Vagina (tissue), 2 donors: Measurements from ENCODE around the gene FSTL4. TPM values are rescaled to one million over a fixed set of nuclear protein-coding genes. Genes with fewer than 3 reads are reported as not detected.

Experiments used
- DNase-seq, 2 donors: peaks; one replicate each; pipeline ENCODE4 v3.0.0-alpha.2; 2017; ENCODE audit errors: extremely low spot score in 2 of 2
- H3K27ac ChIP-seq: fragments of 200-600 bp; sonication (generic); one replicate; pipeline ENCODE4 v1.5.1; 2019
- H3K27me3 ChIP-seq: fragments of 200-600 bp; sonication (generic); one replicate; pipeline ENCODE4 v1.5.1; 2019
- H3K36me3 ChIP-seq, 2 donors: fragments of 200-600 bp; sonication (generic); one replicate each; pipeline ENCODE4 v1.5.1; 2017 to 2019
- H3K4me1 ChIP-seq: fragments of 200-600 bp; sonication (generic); one replicate; pipeline ENCODE4 v1.5.1; 2019
- H3K4me3 ChIP-seq, 2 donors: fragments of 200-600 bp; sonication (generic); 1 replicate in 1 of 2; 2 replicates in 1 of 2; pipeline ENCODE4 v1.5.1; 2016 to 2019
- H3K9me3 ChIP-seq: fragments of 200-600 bp; sonication (generic); one replicate; pipeline ENCODE4 v1.5.1; 2019
- POLR2A ChIP-seq, 2 donors: fragments of 450-650 bp; IDR thresholded peaks; one replicate each; pipeline ENCODE4 v1.6.1; 2017; ENCODE audit warnings: antibody characterized with exemption in 2 of 2, mild to moderate bottlenecking in 2 of 2, moderate library complexity in 2 of 2
- POLR2AphosphoS5 ChIP-seq, 2 donors: sonication (generic); formaldehyde crosslinking; IDR thresholded peaks; one replicate each; pipeline ENCODE4 v1.9.0; 2017; ENCODE audit warnings: antibody characterized with exemption in 2 of 2, mild to moderate bottlenecking in 2 of 2, low read depth in 1 of 2; ENCODE audit not compliant: insufficient read depth in 1 of 2
- intact Hi-C: fragments of 100-400 bp; cut with DNase I; formaldehyde crosslinking; loops from one replicate; pipeline ENCODE4 v1.15.1; 2023
- total RNA-seq: library from RNA; depleted of rRNA; stranded (reverse); fragments of >200 nt; gene quantifications from one replicate; pipeline ENCODE4 v1.2.3, GENCODE V29; 2016
- TF ChIP-seq, protein P1 (sequence below), 3 experiments: fragments of 450-650 bp in 2 of 3; fragments of 200-600 bp in 1 of 3; sonication (generic) in 1 of 3; IDR thresholded peaks; one replicate each; pipeline ENCODE4 v1.5.1; 2017 to 2019; ENCODE audit warnings: antibody characterized with exemption in 3 of 3, mild to moderate bottlenecking in 2 of 3, moderate library complexity in 2 of 3

Gene FSTL4
- total RNA-seq, 1 donor from 2014 or later, result 3.7 TPM

DNA sequence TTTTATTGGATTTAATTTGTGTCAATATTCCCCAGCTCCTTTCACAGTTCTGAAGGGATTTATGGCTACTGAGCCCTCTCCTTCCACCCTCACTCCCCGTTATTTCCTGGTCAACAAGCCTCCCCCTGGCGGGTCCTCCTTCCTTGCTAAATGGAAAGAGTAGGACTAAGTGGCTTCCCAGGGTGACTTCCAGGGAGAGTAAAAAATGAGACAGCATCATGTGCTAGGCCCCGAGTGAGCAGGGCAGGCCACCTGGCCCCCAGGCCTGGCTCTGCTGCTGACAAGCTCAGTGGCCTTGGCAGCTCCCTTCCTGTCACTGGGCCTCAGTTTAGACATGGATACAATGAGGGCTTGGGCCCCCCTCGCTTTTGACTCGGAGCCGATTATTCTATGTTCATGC lies 359.3 kb downstream of the FSTL4 start:
- DNase-seq, result no peak
- H3K27me3 ChIP-seq, result no peaks in the 10 kb centered on the region
- intact Hi-C loops, result no loop called here
- no peaks in the 10 kb centered on the region for H3K36me3 ChIP-seq
- TF ChIP-seq, protein P1, sequence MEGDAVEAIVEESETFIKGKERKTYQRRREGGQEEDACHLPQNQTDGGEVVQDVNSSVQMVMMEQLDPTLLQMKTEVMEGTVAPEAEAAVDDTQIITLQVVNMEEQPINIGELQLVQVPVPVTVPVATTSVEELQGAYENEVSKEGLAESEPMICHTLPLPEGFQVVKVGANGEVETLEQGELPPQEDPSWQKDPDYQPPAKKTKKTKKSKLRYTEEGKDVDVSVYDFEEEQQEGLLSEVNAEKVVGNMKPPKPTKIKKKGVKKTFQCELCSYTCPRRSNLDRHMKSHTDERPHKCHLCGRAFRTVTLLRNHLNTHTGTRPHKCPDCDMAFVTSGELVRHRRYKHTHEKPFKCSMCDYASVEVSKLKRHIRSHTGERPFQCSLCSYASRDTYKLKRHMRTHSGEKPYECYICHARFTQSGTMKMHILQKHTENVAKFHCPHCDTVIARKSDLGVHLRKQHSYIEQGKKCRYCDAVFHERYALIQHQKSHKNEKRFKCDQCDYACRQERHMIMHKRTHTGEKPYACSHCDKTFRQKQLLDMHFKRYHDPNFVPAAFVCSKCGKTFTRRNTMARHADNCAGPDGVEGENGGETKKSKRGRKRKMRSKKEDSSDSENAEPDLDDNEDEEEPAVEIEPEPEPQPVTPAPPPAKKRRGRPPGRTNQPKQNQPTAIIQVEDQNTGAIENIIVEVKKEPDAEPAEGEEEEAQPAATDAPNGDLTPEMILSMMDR (IDR thresholded peaks at IDR 0.05), result no peak
- no peak for TF ChIP-seq POLR2A (IDR thresholded peaks at IDR 0.05)
- TF ChIP-seq POLR2AphosphoS5 (IDR thresholded peaks at IDR 0.05; ENCODE audit: insufficient read depth in 1 of 2, low read depth in 1 of 2), result no peak
- H3K27ac ChIP-seq, result no peak overlapping the region
- H3K9me3 ChIP-seq, result no peaks in the 10 kb centered on the region
- no peaks in the 10 kb centered on the region for H3K4me1 ChIP-seq
- H3K4me3 ChIP-seq, result no peak overlapping the region

GRCh38 chr5:133252133-133252480 lies 360.2 kb downstream of the FSTL4 start:
- H3K9me3 ChIP-seq, result no peaks in the 10 kb centered on the region
- DNase-seq, result no peak
- no peak overlapping the region for H3K27ac ChIP-seq
- no peaks in the 10 kb centered on the region for H3K27me3 ChIP-seq
- no peaks in the 10 kb centered on the region for H3K4me1 ChIP-seq
- intact Hi-C loops, result no loop called here
- no peaks in the 10 kb centered on the region for H3K36me3 ChIP-seq
- no peak for TF ChIP-seq POLR2AphosphoS5 (IDR thresholded peaks at IDR 0.05; ENCODE audit: insufficient read depth in 1 of 2, low read depth in 1 of 2)
- no peak for TF ChIP-seq POLR2A (IDR thresholded peaks at IDR 0.05)
- TF ChIP-seq, protein P1 (IDR thresholded peaks at IDR 0.05), result no peak
- no peak overlapping the region for H3K4me3 ChIP-seq

DNA sequence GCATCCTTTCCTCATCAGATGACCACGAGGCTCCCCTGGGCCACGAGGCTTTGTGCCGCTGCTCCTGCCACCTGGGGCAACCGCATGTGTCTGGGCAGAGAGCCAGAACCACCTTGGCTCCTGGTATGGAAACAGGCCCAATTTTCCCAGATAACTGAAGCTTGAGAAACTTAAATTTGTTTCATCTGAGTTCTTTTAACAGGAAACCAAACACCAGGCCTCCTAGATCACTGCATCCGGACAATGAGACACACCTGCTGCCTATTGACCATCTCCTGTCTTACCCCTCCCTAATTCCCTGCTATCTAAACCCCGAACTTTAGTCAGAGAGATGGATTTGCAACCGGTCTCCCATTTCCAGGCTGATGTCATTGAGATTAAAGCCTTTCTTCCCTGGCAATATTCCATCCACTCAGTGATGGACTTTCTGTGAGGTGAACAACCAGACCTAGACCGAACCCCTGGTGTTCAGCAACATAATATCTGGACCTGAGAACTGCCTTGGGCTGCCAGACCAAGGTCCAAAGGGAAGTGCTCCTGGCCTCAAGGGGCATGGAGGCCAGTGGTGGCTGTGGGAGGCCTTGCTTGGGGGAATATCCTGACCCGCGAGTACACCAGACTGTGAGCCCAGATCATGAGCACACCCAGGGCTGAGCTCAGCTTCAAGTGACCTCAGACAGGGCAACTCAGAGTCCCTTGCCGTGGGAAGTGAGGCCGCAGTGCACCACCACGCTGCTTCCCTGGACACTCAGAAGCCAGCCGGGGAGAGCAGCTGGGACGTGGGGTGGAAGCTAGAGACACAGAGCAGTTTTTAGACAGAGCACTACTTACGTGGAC lies 360.8 kb downstream of the FSTL4 start:
- H3K36me3 ChIP-seq, result no peaks in the 10 kb centered on the region
- H3K9me3 ChIP-seq, result no peaks in the 10 kb centered on the region
- no peak overlapping the region for H3K27ac ChIP-seq
- H3K4me3 ChIP-seq, result no peak overlapping the region
- no peaks in the 10 kb centered on the region for H3K27me3 ChIP-seq
- TF ChIP-seq, protein P1 (IDR thresholded peaks at IDR 0.05), result no peak
- TF ChIP-seq POLR2AphosphoS5 (IDR thresholded peaks at IDR 0.05; ENCODE audit: insufficient read depth in 1 of 2, low read depth in 1 of 2) (no peak), POLR2A (IDR thresholded peaks at IDR 0.05) (no peak)
- intact Hi-C loops, result no loop called here
- no peaks in the 10 kb centered on the region for H3K4me1 ChIP-seq
- DNase-seq, result no peak

DNA sequence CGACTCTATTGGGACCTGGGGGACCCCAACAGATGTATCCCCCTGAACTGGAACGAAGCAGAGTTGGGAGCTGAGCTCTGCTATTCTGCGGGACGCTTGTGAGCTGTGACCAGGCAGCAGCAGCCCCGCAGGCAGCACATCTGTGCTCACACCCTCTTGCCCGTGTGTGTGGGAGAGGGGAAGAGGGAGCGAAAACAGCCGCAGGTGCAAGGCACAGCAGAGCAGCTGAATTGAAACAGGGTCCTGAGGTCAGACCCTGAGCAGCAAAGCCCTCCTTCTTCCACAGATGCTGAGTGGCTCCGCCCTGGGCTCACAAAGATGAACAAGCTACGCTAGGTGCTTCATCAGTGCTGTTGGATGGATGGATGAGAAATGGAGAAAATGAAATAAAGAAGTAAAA lies 361.8 kb downstream of the FSTL4 start:
- Histone ChIP-seq H3K4me1 (no peaks in the 10 kb centered on the region), H3K27me3 (no peaks in the 10 kb centered on the region), H3K36me3 (no peaks in the 10 kb centered on the region), H3K27ac (no peak overlapping the region), H3K4me3 (no peak overlapping the region), H3K9me3 (no peaks in the 10 kb centered on the region)
- DNase-seq, result no peak
- intact Hi-C loops, result no loop called here
- no peak for TF ChIP-seq POLR2AphosphoS5 (IDR thresholded peaks at IDR 0.05; ENCODE audit: insufficient read depth in 1 of 2, low read depth in 1 of 2)

- Histone ChIP-seq H3K4me1 (no peaks in the 10 kb centered on the region), H3K9me3 (no peaks in the 10 kb centered on the region), H3K27ac (no peak overlapping the region), H3K4me3 (no peak overlapping the region), H3K36me3 (no peaks in the 10 kb centered on the region), H3K27me3 (no peaks in the 10 kb centered on the region)
- intact Hi-C loops, result no loop called here
- TF ChIP-seq POLR2AphosphoS5 (IDR thresholded peaks at IDR 0.05; ENCODE audit: insufficient read depth in 1 of 2, low read depth in 1 of 2), result no peak
- TF ChIP-seq, protein P1 (IDR thresholded peaks at IDR 0.05), result no peak
- no peak for TF ChIP-seq POLR2A (IDR thresholded peaks at IDR 0.05)
- no peak for DNase-seq
Observed at GRCh38 chr5:133249593-133249992, 362.7 kb downstream of the FSTL4 start.
